ENCODE data around the gene TAS1R3.
A peak's percentile ranks its signal among the peaks of the same experiment; 100 is the strongest.

The TAS1R3 gene

GRCh38 chr1:1307261-1307922, 23.7 kb upstream of the TAS1R3 start:
- no peak for DNase-seq (ENCODE audit: extremely low read depth, low read depth)
- no peak for TF ChIP-seq CTCF (IDR thresholded peaks at IDR 0.05; ENCODE audit: low read depth, low read length, missing control alignments)
- H3K4me3 ChIP-seq (replicated peaks; ENCODE audit: low read depth, low read length): peak overlapping the region; percentile 79

GRCh38 chr1:1307923-1308755, 22.9 kb upstream of the TAS1R3 start, which contains the start of the genes ACAP3 and PUSL1:
ACAP3 (minus strand) TSS chr1:1307930; CDS start chr1:1307815, 115 bp downstream.
PUSL1 (plus strand) TSS chr1:1308597; CDS start chr1:1308644, 47 bp downstream.
- DNase-seq (ENCODE audit: extremely low read depth, low read depth): peak; percentile 60
- peak within 1 kb of the TSS; percentile 79 for H3K4me3 ChIP-seq (replicated peaks; ENCODE audit: low read depth, low read length)
- TF ChIP-seq CTCF (IDR thresholded peaks at IDR 0.05; ENCODE audit: low read depth, low read length, missing control alignments): no peak

GRCh38 chr1:1308756-1309250, 22.3 kb upstream of the TAS1R3 start:
- DNase-seq (ENCODE audit: extremely low read depth, low read depth): no peak
- TF ChIP-seq CTCF (IDR thresholded peaks at IDR 0.05; ENCODE audit: low read depth, low read length, missing control alignments): no peak
- peak overlapping the region; percentile 79 for H3K4me3 ChIP-seq (replicated peaks; ENCODE audit: low read depth, low read length)

GRCh38 chr1:1309251-1310108, 21.6 kb upstream of the TAS1R3 start:
- TF ChIP-seq CTCF (IDR thresholded peaks at IDR 0.05; ENCODE audit: low read depth, low read length, missing control alignments): no peak
- peak overlapping the region; percentile 79 for H3K4me3 ChIP-seq (replicated peaks; ENCODE audit: low read depth, low read length)
- no peak for DNase-seq (ENCODE audit: extremely low read depth, low read depth)

- TF ChIP-seq CTCF (IDR thresholded peaks at IDR 0.05; ENCODE audit: low read depth, low read length, missing control alignments): peak; percentile 12
- DNase-seq (ENCODE audit: extremely low read depth, low read depth): no peak
- peak overlapping the region; percentile 79 for H3K4me3 ChIP-seq (replicated peaks; ENCODE audit: low read depth, low read length)
Observed at GRCh38 chr1:1310109-1310385, 21.0 kb upstream of the TAS1R3 start.

- no peak overlapping the region for H3K4me3 ChIP-seq (replicated peaks; ENCODE audit: low read depth, low read length)
Observed at GRCh38 chr1:1310476-1311053, 20.5 kb upstream of the TAS1R3 start.

More at GRCh38 chr1:1310476-1311053, 20.5 kb upstream of the TAS1R3 start:
- no peak for TF ChIP-seq CTCF (IDR thresholded peaks at IDR 0.05; ENCODE audit: low read depth, low read length, missing control alignments)
- DNase-seq (ENCODE audit: extremely low read depth, low read depth): no peak
